HCT116 (cell line): Measurements from ENCODE around the gene CDHR5.

Experiments
- CEBPB ChIP-seq: IDR thresholded peaks from 2 replicates; pipeline ENCODE4 v1.6.1; 2012; ENCODE audit warnings: low read depth
- ELF1 ChIP-seq: IDR thresholded peaks from 2 replicates; pipeline ENCODE4 v1.6.1; 2012; ENCODE audit warnings: low read depth, borderline replicate concordance
- POLR2A ChIP-seq: IDR thresholded peaks from 2 replicates; pipeline ENCODE4 v1.7.0; 2011; ENCODE audit warnings: borderline replicate concordance; ENCODE audit not compliant: insufficient read depth, insufficient read length; ENCODE audit errors: extremely low read depth
- POLR2AphosphoS5 ChIP-seq: IDR thresholded peaks from 2 replicates; pipeline ENCODE4 v1.6.1; 2011; ENCODE audit warnings: mild to moderate bottlenecking, low read depth, low read length, moderate library complexity
- REST ChIP-seq: IDR thresholded peaks from 2 replicates; pipeline ENCODE4 v1.6.1; 2012; ENCODE audit warnings: low read depth
- TF ChIP-seq, protein P1 (sequence below), 3 experiments: fragments of 200-600 bp in 1 of 3; sonication (generic) in 1 of 3; IDR thresholded peaks in 2 of 3; conservative IDR thresholded peaks in 1 of 3; 2 replicates each; pipeline ENCODE4 v1.5.1; 2012 to 2017; ENCODE audit warnings: low read depth in 2 of 3, low read length in 2 of 3, antibody characterized with exemption in 1 of 3, borderline replicate concordance in 1 of 3, control low read depth in 1 of 3, mild to moderate bottlenecking in 1 of 3, mixed read lengths in 1 of 3, mixed run types in 1 of 3, moderate library complexity in 1 of 3; ENCODE audit not compliant: insufficient read depth in 1 of 3

- TF ChIP-seq CEBPB (no peak), POLR2A (no peak), ELF1 (no peak), REST (no peak), POLR2AphosphoS5 (0 out of 2 replicates have a peak, but pooled peaks have one; percentile 8)
- TF ChIP-seq, protein P1, sequence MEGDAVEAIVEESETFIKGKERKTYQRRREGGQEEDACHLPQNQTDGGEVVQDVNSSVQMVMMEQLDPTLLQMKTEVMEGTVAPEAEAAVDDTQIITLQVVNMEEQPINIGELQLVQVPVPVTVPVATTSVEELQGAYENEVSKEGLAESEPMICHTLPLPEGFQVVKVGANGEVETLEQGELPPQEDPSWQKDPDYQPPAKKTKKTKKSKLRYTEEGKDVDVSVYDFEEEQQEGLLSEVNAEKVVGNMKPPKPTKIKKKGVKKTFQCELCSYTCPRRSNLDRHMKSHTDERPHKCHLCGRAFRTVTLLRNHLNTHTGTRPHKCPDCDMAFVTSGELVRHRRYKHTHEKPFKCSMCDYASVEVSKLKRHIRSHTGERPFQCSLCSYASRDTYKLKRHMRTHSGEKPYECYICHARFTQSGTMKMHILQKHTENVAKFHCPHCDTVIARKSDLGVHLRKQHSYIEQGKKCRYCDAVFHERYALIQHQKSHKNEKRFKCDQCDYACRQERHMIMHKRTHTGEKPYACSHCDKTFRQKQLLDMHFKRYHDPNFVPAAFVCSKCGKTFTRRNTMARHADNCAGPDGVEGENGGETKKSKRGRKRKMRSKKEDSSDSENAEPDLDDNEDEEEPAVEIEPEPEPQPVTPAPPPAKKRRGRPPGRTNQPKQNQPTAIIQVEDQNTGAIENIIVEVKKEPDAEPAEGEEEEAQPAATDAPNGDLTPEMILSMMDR (IDR thresholded peaks at IDR 0.05 in 2 of 3, conservative IDR thresholded peaks at IDR 0.05 in 1 of 3; ENCODE audit: borderline replicate concordance in 1 of 3, insufficient read depth in 1 of 3, low read depth in 2 of 3, low read length in 2 of 3): no peak
These were observed 57.0 kb downstream of the CDHR5 start for GRCh38 chr11:567629-568292.
